Mucosa of descending colon (tissue), 3 donors: ENCODE data around the gene CPT1A. TPM values are rescaled to one million over a fixed set of nuclear protein-coding genes. Genes with fewer than 3 reads are reported as not detected.

ENCODE experiments used
- ATAC-seq: fragments of 200-7000 bp; cut with Tn5 transposase; one replicate; pipeline ENCODE4 v1.9.1; 2020; ENCODE audit warnings: mild to moderate bottlenecking, moderate library complexity
- DNase-seq, 3 donors: peaks; one replicate each; pipeline ENCODE4 v3.0.0-alpha.2; 2020
- H3K36me3 ChIP-seq: fragments of 200-600 bp; one replicate; pipeline ENCODE4 v1.8.0; 2021; ENCODE audit warnings: low read depth, mild to moderate bottlenecking
- H3K4me1 ChIP-seq: fragments of 200-600 bp; one replicate; pipeline ENCODE4 v1.8.0; 2021; ENCODE audit warnings: low read depth, mild to moderate bottlenecking
- H3K4me3 ChIP-seq: fragments of 200-600 bp; one replicate; pipeline ENCODE4 v1.8.0; 2021; ENCODE audit warnings: mild to moderate bottlenecking
- H3K9me3 ChIP-seq: fragments of 200-600 bp; one replicate; pipeline ENCODE4 v1.8.0; 2021; ENCODE audit warnings: mild to moderate bottlenecking
- CTCF ChIP-seq: fragments of 200-600 bp; IDR thresholded peaks from one replicate; pipeline ENCODE4 v1.8.0; 2022; ENCODE audit warnings: antibody characterized with exemption, mild to moderate bottlenecking
- intact Hi-C, 2 donors: fragments of 100-400 bp; cut with DNase I in 1 of 2; cut with micrococcal nuclease in 1 of 2; formaldehyde crosslinking; loops; one replicate each; pipeline versions ENCODE4 v1.11.0 to v1.11.1; 2022; cut with DNase I, micrococcal nuclease
- total RNA-seq, 3 donors: library from RNA; stranded (reverse); fragmentation: NEBNext Ultra II Directional in 2 of 3; extraction: Animal tissue kit (Norgen Biotek cat#: 25700) in 2 of 3; gene quantifications; one replicate each; pipeline versions ENCODE4 v1.2.1 to v1.2.4, GENCODE V29; 2021 to 2023
- donor health status: DM: no; HTN: no; CAD: no; lungs with moderate emphysema.
- donor health status: DM: no; HTN: no; CAD: no.
- donor health status: DM: no; HTN: yes; CAD: no.

The CPT1A gene
- total RNA-seq, 3 donors from 2014 or later: 130 to 191 (median 144) TPM

- peak in 1 of 3 donors; percentile 42 for DNase-seq
- TF ChIP-seq CTCF: no peak
- Histone ChIP-seq H3K4me3 (no peak overlapping the region), H3K4me1 (peaks cover 82% of the 10 kb centered on the region), H3K36me3 (no peaks in the 10 kb centered on the region), H3K9me3 (no peaks in the 10 kb centered on the region)
- intact Hi-C loops: no loop called here
- no peak for ATAC-seq
These were observed 13.4 kb downstream of the CPT1A start for GRCh38 chr11:68828155-68828931.

GRCh38 chr11:68827733-68828132, 14.0 kb downstream of the CPT1A start:
- no peak overlapping the region for H3K4me3 ChIP-seq
- H3K36me3 ChIP-seq: no peaks in the 10 kb centered on the region
- no peak for TF ChIP-seq CTCF
- intact Hi-C loops: no loop called here
- peaks cover 77% of the 10 kb centered on the region for H3K4me1 ChIP-seq
- no peaks in the 10 kb centered on the region for H3K9me3 ChIP-seq
- ATAC-seq: no peak
- peak in 1 of 3 donors; percentile 49 for DNase-seq

DNA sequence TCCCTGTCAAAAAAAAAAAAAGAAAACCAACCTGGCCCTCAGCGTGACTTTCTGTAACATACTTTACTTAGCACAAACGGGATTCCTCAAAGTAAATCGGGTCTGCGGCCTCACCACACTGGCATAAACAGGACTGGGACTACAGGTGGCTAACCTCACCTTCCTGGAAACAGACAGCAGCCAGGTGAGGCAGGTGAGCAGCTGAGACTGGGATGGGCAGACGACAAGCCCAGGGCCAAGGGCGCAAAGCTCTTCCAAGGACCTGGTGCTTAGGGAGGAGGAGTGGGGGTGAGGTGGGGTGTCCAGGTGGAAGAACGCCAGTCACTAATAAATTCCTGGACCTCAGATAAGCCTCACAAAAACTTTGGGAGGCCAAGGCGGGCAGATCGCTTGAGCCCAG, 15.0 kb downstream of the CPT1A start:
- intact Hi-C loops: no loop called here
- ATAC-seq (peak; percentile 49), DNase-seq (peak in 1 of 3 donors; percentile 67)
- Histone ChIP-seq H3K4me3 (no peak overlapping the region), H3K9me3 (no peaks in the 10 kb centered on the region), H3K4me1 (peaks cover 67% of the 10 kb centered on the region), H3K36me3 (no peaks in the 10 kb centered on the region)
- no peak for TF ChIP-seq CTCF

- Histone ChIP-seq H3K4me1 (peaks cover 55% of the 10 kb centered on the region), H3K36me3 (no peaks in the 10 kb centered on the region), H3K4me3 (no peak overlapping the region), H3K9me3 (no peaks in the 10 kb centered on the region)
- intact Hi-C loops: no loop called here
- TF ChIP-seq CTCF: peak; percentile 8
- ATAC-seq (peak; percentile 91), DNase-seq (peak; percentile 82 to 90 (median 89))
These were observed 16.1 kb downstream of the CPT1A start for GRCh38 chr11:68825571-68825970.

DNA sequence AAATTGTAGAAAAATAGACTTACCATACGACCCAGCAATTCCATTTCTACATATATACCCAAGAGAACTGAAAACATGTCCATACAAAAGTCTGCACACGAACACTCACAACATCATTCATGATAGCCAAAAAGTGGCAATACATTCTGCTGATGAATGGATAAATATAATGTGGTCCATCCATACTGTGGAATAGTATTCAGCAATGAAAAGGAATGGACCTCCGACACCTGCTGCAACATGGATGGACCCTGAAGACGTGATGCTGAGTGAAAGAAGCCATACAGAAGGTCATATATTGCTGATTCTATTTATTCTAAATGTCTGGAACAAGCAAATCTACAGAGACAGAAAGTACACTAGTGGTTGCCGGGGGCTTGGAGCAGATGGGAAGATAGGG, 19.2 kb downstream of the CPT1A start:
- Histone ChIP-seq H3K36me3 (no peaks in the 10 kb centered on the region), H3K9me3 (no peaks in the 10 kb centered on the region), H3K4me1 (peaks cover 27% of the 10 kb centered on the region), H3K4me3 (no peak overlapping the region)
- intact Hi-C loops: no loop called here
- TF ChIP-seq CTCF: no peak
- ATAC-seq: no peak
- no peak for DNase-seq
